ENCODE measurements around the gene PRPH2. TPM values are rescaled to one million over a fixed set of nuclear protein-coding genes. Genes with fewer than 3 reads are reported as not detected.
A peak's percentile ranks its signal among the peaks of the same experiment; 100 is the strongest.

Gene PRPH2
- total and polyA plus RNA-seq, 11 donors: 0.23 to 2.6 (median 0.91) TPM

- Histone ChIP-seq H3K4me1 (peaks cover 0 to 5% (median 0%) of the 10 kb centered on the region in 12 donors), H3K36me3 (peaks cover 0 to 99% (median 93%) of the 10 kb centered on the region in 9 donors), H3K4me3 (no peak overlapping the region), H3K27ac (peak overlapping the region in 1 of 12 donors; percentile 10), H3K9me3 (no peaks in the 10 kb centered on the region), H3K27me3 (no peaks in the 10 kb centered on the region)
- no peak for TF ChIP-seq POLR2A (IDR thresholded peaks at IDR 0.05)
- TF ChIP-seq CTCF (IDR thresholded peaks at IDR 0.05): peak; percentile 80 to 97 (median 90)
- WGBS, 4 donors: 0 to 1% (median 1%) methylated on average over 5 of the region's 5 CpGs
- ATAC-seq (peak; percentile 64 to 85 (median 77)), DNase-seq (peak; percentile 67 to 82 (median 77))
- intact Hi-C loops (cut with DNase I): loop anchor here (1.0 to 5.0 kb wide), 9 partner anchors 65 to 238 kb away; partner anchors contain the start of gene RPL7L1 (in 5 of the 10)
These were observed 60.8 kb downstream of the PRPH2 start for GRCh38 chr6:42661540-42662153.

DNA sequence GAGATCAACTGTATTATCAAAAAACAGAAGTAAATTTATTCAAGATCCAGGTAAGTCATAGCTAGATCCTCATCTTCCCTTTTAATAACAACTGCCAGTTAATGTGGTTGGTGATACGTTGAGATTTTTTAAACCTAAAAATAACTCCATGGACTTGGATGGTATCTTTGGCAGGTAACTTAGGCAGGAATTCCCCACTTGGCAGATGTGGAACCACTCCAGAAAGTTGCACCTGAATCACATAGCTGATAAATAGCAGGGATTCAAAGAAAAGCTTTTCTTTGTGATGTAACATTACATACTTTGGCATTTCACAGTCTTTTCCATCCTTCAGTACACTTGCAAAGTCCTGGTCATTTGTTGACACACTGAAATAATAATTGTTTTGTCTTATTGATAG lies 62.6 kb downstream of the PRPH2 start:
- Histone ChIP-seq H3K27ac (no peak overlapping the region), H3K4me1 (peaks cover 0 to 5% (median 0%) of the 10 kb centered on the region in 12 donors), H3K9me3 (no peaks in the 10 kb centered on the region), H3K4me3 (no peak overlapping the region), H3K27me3 (no peaks in the 10 kb centered on the region), H3K36me3 (peaks cover 0 to 99% (median 92%) of the 10 kb centered on the region in 9 donors)
- no peak for TF ChIP-seq CTCF (IDR thresholded peaks at IDR 0.05)
- no peak for TF ChIP-seq POLR2A (IDR thresholded peaks at IDR 0.05)
- intact Hi-C loops (cut with DNase I): loop anchor here in 8 of 10 donors (2.0 to 5.0 kb wide), 5 partner anchors 67 to 237 kb away; partner anchors contain the start of gene RPL7L1 (in 5 of the 8)
- no peak for DNase-seq
- 16 to 28% (median 23%) methylated on average over 1 of the region's 1 CpG for WGBS, 4 donors
- no peak for ATAC-seq

DNA sequence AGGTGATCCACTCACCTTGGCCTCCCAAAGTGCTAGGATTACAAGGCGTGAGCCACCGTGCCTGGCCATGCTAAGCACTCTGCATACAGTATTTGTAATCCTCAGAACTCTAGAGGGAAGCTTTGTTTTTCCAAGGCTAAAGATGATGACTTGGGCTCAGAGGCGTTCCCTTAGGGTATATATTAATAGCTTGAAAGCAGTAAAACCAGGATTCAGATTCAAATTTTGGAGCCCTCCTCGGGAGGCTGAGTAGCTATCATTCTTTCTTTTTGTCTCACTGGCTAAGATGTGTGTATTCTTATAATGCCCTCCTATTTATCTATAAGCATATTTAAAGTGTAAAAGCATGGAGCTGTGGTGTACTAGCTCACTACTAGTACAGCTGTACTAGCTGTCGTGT lies 68.5 kb downstream of the PRPH2 start:
- no peak for TF ChIP-seq CTCF (IDR thresholded peaks at IDR 0.05)
- TF ChIP-seq POLR2A (IDR thresholded peaks at IDR 0.05): no peak
- Histone ChIP-seq H3K4me1 (no peaks in the 10 kb centered on the region), H3K4me3 (no peak overlapping the region), H3K36me3 (peaks cover 0 to 100% (median 97%) of the 10 kb centered on the region in 9 donors), H3K9me3 (no peaks in the 10 kb centered on the region), H3K27me3 (no peaks in the 10 kb centered on the region), H3K27ac (no peak overlapping the region)
- ATAC-seq (no peak), DNase-seq (no peak)
- 88 to 94% (median 90%) methylated on average over 5 of the region's 5 CpGs for WGBS, 4 donors
- intact Hi-C loops (cut with DNase I): no loop called here

GRCh38 chr6:42652024-42652746 lies 70.2 kb downstream of the PRPH2 start:
- no peak for DNase-seq
- WGBS, 4 donors: 88 to 90% (median 89%) methylated on average over 5 of the region's 5 CpGs

More at GRCh38 chr6:42652024-42652746, 70.2 kb downstream of the PRPH2 start:
- Histone ChIP-seq H3K27ac (no peak overlapping the region), H3K4me3 (no peak overlapping the region), H3K36me3 (peaks cover 0 to 100% (median 97%) of the 10 kb centered on the region in 9 donors), H3K9me3 (no peaks in the 10 kb centered on the region), H3K4me1 (no peaks in the 10 kb centered on the region), H3K27me3 (no peaks in the 10 kb centered on the region)
- intact Hi-C loops (cut with DNase I): no loop called here
- TF ChIP-seq POLR2A (IDR thresholded peaks at IDR 0.05) (no peak), CTCF (IDR thresholded peaks at IDR 0.05) (no peak)
- no peak for ATAC-seq

Measured in heart left ventricle (tissue), 16 donors.